GM18517 (cell line): ENCODE measurements around the gene PIGP.
"Not testable (repeated sequence)": the region's sequence is repeated elsewhere in the genome, so short reads cannot be mapped to it uniquely, and the experiment has no call there.

Experiments used
- ATAC-seq: cut with Tn5 transposase; IDR thresholded peaks from one replicate; pipeline ENCODE4 v1.9.1; 2021; ENCODE audit warnings: mild to moderate bottlenecking, moderate library complexity; ENCODE audit not compliant: unreplicated experiment

Gene PIGP

DNA sequence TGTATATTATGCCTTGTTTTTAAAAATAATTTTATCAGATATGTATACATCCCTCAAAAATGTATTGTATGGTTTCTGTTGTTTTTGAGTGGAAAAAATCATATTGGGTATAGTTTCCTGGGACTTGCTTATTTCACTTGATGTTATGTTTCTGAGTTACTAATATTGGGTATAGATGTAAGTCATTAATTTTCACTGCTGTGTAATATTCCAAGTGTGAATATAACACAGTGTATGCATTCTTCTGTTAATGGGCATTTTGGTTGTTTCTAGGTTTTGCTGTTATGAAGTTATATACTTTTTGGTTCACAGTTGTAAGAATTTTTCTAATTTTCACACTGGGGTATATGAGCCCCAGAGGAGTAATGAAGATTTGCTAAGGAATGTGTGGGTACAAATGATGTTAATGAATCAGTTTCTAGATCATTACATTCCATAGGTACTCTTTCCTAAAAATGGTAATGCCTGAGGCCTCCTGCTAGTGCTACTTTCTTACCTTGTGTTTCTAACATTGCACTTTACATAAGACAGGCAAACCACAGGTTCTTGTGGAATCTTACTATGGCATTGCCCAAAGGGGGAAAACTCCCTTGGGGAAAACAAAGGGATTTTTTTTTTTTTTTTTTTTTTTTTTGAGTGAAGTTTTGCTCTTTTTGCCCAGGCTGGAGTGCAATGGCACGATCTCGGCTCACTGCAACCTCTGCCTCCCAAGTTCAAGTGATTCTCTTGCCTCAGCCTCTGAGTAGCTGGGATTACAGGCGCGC lies 3.4 kb upstream of the PIGP start:
- no peak for ATAC-seq

DNA sequence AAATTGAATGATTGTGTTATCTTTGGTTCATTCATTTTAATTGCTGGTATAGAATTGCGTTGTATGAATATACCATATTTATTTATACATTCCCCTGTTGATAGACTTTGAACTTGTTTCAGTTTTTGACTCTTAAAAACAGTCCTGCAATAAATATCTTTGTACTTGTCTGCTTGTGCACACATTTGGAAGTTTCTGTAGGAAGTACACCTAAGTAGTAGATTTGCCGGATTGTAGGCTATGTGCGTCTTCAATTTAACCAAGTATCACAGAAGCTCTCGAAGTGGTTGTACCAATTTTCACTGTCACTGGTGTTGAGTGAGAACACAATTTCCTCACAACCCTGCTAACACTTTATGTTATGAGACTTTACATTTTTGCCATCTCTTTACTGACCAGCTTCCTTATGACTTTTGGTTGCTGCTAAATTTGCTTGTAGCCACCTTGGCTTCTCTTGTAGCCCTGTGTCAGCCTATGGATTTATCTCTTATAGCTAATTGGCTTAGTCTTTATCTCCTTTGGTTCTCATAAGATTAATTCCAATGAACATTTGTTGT lies 2.4 kb upstream of the PIGP start:
- no peak for ATAC-seq

DNA sequence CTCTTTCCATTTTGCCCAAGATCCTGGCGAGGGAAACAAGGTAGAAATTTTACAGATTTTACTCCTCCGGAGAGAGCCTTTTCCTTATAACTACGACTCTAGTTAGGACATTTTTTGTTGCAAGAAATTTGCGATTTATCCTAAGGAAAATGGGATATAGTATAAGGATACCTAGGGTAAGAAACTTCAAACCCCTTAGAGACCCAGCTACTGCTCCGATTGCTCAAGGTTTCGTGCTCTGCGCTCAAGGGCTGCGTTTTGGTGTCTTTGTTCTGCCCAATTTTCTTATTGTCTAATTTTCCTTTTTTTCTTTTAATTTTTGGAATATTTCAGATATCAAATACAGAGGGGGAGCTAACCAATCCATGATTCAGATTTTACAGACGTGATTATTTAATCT lies 1.7 kb upstream of the PIGP start:
- ATAC-seq = no peak

DNA sequence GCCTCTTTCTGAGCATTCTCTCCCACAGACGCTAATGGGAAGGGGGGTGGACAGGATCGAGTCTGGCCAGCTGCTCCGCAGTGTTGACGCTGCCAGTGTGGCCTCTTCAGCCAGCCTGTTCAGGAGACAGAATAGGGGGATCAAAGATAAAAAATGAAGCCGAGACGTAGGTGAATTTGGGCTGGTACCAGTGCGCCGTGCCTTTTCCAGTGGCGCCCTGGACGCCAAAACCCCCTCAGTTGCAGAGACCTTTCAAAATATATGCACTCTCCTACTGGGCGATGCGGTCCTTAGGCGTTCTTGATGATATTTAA lies 1.3 kb upstream of the PIGP start:
- ATAC-seq = no peak

DNA sequence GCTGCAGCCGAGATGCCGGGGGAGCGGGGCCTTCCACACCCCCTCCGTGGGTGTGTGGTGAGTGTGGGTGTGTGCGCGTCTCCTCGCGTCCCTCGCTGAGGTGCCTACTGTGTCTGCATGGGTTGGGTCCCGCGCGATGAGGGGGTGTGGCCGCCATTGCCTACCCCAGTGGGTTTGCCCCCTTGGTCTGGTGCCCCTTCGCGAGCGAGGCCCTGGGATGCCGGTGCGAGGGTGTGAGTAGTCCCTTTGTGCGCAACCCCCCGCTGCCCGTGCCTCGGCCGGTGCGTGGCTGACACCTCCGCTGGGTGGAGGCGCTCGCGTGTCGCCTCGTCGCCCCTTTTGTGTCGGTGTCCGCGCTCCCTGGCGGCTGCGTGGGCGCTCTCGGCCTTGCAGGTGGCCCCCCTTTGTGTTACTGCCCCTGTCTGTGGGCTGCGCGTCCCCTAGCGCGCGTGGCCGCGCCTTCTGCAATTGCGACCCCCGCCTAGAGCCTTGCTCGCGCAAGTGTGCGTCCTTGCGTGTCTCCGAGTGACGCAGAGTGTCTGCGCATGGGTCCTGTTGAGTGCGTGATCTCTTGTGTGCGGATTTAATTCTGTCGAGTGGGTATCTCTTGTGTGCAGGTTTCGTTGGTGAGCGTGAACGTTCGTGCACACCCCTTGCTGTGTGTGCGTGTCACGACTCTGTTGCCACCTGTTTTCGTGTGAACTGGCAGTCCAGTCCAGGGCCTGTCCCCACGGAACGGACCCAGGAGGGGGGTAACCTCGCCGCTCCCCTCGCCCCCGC lies 736 bp upstream of the PIGP start:
- ATAC-seq = peak; percentile 46

DNA sequence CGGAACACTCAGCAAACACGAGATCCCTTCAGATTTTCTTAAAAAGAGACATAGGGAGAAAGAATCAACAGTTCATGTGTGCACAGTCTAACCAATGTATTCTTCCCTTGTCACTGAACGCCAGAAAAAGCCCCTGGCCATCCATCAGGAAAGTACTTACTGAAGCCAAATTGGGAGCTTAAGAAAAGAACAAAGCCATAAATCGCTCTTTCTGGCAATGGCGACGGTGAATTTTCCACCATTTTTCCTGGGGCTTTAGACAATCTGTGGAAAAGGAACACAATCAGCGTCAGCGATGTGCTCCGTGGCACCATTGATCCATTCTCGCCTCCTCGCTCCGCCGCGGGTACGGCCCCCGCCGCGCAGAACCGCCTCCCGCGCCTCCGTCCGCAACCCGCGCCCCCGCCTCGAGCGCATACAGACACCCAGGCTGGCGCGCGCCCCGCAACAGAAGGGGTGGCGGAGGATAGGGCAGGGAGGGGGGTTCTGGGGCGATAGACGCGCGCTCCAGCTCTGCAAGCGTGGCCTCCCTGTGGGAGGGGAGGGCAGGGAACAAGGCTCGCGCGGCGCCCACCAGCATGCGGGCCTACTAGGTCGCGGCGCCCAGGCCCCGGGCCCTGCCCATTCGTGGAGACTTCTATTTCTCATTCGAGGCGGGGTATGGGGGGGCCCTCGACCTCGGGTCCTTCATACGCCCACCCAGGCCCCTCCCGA lies 440 bp downstream of the PIGP start:
- ATAC-seq = peak; percentile 34

DNA sequence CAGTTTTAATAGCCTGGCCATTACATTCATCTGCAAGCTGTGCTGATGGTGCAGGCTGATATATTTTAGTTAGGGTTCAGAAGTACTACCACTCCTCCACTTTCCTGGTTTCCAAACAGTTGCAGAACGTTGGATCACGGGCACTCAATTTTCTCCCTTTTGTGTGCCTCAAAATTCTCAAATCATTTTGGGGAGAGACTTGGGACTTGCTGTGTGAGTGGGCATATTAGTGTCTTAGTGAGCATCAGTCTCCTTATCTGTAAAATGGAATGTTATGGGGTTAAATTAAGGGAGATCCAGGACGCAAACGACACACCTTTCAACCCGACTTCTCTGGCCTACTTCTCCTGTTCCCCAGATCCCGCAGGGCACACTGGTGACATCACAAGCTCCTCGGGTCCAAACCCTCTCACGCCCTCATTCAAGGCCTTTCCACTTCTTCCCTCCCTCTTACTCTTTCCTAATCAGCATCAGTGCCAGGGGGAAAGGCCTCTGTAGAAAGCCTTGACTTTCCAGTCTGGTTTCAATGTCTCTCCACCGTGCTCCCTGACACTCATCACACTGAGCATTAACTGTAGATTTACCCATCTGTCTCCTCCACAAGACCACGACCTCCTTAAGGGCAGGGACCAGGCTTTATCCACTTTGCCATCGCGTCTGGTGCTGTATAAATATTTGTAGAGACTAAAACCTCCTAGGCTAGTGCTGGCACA lies 1.2 kb downstream of the PIGP start:
- no peak for ATAC-seq

DNA sequence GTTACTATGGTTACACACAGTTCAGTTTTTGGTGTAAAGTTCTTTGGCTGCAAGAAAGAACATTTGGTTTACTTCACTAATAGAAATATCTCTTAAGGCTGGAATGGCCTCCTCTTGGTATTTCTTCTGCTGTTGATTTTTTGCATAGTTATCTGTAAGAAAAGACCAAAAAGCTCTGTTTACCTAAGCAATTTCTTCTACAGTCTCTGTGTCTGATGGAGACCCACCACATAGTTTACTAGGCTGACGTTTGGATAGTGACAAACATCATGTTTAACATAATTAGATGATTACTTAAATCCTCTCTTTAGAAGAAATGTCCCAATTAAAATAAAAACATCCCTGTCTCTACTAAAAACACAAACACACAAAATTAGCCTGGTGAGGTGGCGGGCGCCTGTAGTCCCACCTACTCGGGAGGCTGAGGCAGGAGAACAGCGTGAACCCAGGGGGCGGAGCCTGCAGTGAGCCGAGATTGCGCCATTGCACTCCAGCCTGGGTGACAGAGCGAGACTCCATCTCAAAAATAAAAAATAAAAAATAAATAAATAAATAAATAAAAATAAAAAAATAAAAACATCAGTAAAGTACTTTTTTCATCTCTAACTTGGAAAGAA lies 7.2 kb downstream of the PIGP start:
- ATAC-seq = no peak

DNA sequence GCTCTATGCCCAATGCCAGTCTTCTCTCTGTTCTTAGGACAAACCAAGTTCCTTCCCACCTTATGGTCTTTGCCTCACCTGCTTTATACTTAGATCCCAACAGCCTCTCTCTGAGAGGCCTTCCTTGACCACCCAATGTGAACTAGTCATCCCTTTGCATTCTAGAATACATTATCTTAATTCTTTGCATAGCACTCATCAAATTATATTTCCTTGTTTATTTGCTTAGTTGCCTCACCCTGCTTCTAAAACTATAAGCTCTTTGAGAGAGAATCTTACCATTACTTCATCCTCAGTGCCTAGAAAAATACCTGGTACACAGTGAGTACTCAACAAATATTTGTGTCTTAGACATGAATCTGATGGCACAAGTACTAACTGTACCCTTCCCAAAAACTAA lies 8.0 kb downstream of the PIGP start:
- no peak for ATAC-seq

DNA sequence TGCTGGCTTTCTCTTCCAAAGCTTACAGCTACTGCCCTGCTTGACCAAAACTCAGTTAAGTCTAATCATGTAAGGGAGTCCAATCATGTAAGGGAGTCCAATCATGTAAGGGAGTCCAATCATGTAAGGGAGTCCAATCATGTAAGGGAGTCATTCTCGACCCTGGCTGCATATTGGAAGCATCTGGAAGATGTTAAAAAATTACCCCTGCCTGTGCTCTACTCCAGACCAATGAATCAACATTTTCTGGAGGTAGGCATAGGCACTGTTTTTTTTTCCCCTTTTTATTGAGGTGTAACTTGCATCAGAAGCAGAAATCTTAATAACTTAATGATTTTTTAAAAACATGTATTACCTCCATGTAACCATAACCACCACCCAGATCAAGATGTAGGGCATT lies 9.4 kb downstream of the PIGP start:
- no peak for ATAC-seq

DNA sequence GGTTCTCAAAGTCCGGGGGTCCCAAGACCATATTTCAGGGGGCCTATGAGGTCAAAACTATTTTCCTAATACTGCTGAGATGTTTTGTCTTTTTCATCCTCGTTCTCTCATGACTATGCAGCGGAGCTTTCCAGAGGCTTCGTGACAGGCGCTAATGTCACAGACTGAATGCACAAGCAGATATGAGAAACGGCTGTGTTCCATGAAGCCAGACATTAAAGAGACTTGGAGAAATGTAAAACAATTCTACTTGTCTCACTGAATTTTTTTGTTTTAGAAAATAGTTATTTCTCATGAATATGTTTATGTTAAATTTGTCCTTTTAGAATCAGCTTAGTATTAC lies 10.3 kb downstream of the PIGP start:
- ATAC-seq = no peak

DNA sequence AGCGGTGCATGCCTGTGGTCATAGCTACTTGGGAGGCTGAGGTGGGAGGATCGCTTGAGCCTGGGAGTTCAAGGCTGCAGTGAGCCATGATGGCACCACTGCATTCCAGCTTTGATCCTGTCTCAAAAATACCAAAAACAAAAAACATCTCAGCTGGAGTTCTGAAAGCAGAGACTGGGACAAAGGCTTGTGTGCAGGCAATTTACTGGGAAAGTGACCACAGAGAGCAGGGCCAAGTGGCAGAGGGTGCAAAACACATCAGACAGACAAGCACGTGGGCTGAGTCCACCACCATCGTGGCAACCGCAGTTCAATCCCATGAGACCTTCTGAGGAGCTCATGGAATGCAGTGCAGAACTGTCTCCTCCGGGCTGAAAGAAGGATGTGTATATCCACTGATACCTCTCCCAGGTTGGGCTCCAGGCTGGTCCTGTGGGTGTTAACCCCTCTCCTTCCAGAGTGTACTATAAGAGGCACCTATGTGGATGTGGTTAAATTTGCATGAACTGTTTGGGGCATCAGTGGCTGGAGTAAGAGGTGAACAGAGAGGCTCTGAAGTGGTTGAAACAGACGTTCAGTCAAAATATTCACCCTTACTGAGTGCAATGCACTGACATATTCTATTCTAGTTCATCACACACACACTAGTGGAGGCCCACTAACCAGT lies 10.8 kb downstream of the PIGP start:
- ATAC-seq = no peak

DNA sequence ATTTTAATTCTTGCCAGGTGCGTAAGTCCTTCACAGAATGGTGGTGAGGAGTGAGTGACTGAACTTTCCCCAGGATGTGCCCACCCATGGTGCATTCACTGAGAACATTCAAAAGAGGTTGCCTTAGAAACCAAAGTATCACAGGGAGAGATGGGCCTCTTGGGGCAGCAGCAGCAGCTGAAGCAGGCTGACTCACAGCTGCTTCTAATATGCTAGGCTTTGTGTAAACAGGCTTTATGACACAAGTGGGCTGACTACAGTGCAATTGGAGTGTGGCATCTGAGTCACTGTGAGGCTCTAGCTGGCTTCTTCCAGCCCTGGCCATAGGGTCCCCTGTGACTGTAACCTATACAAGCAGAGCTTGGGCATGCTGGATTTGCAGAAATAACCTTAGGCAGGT lies 12.6 kb downstream of the PIGP start:
- ATAC-seq = no peak

DNA sequence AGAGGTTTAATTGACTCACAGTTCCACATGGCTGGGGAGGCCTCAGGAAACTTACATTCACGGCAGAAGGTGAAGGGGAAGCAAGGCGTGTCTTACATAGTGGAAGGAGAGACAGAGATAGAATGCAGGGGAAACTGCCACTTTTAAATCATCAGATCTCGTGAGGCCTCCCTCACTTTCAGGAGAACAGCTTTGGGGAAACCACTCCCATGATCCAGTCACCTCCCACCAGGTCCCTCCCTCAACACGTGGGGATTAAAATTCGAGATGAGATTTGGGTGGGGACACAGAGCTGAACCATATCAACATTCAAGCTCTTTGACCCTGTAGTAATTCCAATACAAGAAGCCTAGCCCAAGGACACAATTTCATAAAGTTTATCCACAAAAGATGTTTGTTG lies 13.7 kb downstream of the PIGP start:
- no peak for ATAC-seq

DNA sequence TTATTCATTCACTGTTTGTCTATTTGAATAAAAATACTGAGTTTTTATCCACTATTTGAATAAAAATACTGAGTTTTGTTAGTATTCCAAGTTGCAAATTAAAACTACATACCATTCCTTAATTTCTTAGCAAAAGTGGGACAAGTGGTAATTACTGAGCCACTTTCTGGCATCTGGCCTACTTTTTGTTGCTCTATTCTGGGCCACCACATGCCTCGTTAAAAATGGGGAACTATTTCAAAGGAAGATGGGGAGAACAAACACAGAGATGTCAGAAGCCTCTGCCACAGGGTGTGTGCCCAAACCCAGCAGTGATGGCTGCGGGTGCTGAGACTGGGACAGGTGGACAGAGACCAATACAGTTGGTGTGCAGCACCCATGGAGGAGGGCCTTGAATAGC lies 14.6 kb downstream of the PIGP start:
- no peak for ATAC-seq

DNA sequence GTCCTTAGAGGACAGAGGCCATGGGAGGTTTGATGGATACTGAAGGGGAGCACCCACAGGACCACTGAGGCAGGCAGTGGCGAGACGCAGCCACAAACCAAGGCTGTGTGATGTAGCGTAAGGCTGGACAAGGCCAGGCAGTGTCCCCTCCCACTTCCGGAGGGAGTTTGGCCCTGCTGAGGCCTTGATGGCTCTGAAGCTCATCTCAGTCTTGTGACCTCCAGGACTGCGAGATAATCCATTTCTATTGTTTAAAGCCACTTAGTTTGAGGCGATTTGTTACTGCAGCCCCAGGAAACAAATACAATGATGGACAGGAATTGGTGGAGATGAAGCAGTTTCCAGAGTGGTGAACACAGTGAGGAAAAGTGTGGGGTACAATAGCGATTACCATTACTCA lies 15.3 kb downstream of the PIGP start:
- ATAC-seq = no peak

DNA sequence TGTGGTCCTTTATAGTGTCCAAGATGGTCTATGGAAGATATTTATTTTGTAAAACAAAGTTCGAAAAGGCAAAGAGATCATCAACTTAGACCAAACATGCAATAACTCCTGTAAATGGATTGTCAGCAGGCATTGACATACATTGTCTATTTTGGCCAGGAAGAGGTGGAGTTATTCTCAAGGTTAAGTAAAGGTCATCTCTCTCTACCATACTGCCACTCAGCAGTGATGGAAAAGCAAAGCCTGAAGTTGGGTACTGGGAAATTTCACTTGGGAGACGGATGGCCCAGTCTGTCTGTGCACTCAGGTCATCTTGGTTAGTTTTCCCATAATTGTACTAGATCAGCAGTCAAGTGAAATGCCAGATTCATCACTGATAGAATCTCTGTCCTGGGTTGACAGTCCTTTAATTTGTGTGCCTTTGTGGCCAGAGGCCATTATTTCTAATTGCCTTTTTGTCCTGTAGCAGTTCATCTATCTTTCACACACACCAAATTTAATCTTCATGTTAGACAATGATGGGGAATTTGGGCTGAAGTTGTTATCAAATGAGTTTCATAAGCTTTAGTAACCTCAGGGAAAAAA lies 17.5 kb downstream of the PIGP start:
- no peak for ATAC-seq

DNA sequence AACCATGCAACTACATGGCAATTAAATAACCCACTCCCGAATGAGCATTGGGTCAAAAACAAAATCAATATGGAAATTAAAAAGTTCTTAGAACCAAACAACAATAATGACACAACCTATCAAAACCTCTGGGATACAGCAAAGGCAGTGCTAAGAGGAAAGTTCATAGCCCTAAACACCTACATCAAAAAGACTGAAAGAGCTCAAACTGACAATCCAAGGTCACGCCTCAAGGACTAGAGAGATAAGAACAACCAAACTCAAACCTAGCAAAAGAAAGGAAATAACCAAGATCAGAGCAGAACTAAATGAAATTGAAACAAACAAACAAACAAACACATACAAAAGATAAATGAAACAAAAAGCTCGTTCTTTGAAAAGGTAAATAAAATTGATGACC lies 23.1 kb downstream of the PIGP start:
- ATAC-seq = not testable (repeated sequence)

DNA sequence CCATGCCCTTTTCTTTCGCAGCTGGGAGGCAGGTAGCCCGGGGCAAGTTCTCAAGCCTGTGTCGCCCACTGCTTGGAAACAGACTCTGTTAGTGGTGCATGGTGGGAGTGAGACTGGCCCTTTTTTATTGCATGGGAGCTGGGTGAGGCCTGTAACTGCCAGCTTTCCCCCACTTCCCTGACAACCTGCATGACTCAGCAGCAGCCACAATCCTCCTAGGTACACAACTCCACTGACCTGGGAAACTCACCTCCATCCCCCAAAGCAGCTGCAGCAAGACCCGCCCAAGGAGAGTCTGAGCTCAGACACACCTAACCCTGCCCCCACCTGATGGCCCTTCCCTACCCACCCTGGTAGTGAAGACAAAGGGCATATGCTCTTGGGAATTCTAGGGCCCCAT lies 25.8 kb downstream of the PIGP start:
- no peak for ATAC-seq

DNA sequence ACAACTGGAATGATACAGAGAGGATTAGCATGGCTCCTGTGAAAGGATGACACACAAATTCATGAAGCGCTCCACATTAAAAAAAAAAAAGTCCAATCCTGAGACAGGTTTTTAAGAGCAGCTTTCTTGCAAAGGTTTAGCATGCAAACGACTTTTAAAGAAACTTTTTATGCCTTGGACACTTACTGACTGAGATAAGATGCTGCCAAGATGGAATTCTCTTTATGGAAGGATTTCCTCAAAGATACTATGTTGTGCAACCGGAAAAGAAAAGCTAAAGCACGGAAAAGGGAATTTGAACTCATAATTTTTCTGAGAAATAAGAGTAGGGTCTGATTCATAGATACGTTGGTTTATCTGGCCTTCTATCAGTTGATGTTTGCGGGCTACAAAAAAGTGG lies 27.3 kb downstream of the PIGP start:
- ATAC-seq = no peak
